Erythroblast (primary cell): Measurements from ENCODE around the gene AOX1.

Experiments used
- GATA1 ChIP-seq: IDR thresholded peaks from 2 replicates; pipeline ENCODE4 v1.6.1; 2011; ENCODE audit warnings: low read depth, mild to moderate bottlenecking, control low read depth, low read length, moderate library complexity
- POLR2A ChIP-seq: IDR thresholded peaks from 2 replicates; pipeline ENCODE4 v1.6.1; 2011; ENCODE audit warnings: mild to moderate bottlenecking, low read length

GRCh38 chr2:200667413-200667812, 81.6 kb downstream of the AOX1 start:
- no peak for TF ChIP-seq POLR2A
- no peak for TF ChIP-seq GATA1
